Measurements from ENCODE around the gene GART.
"Not testable (repeated sequence)": the region's sequence is repeated elsewhere in the genome, so short reads cannot be mapped to it uniquely, and the experiment has no call there.

Gene GART

DNA sequence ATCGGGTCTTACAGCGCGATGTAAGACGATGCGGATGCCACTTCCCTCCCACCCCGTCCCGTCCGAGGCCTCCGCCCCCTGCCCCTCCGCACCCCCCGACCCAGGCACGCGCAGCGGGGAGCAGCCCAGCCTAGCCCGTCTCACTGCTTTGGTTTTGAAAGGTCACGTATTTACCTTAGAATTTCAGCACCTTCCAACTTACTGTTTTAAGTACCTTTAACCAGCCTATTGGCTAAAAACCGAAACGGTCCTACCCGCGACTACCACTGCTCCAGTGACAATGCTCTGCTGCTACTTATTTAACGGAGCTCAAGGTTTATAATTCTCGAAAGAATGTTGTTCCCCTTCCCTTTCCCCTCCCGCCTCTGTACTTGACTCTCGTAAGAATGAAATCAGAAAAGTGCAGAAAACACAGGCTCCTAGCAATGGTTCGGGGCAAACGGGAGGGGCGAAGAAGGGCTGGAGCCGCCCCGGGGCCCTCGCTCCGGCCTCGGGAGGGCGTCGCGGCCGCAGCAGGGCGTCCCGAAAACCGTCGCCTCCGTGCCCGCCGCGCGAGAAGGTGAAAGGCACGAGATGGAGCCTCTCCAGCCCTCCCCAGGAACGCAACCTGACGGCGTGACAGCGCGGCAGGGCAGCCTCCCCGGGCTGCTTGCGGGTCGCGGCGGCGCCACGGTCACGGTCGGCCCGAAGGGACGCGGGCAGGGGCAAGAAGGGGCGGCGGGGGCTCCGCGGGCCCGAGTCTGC lies 62.8 kb downstream of the GART start:
- TF ChIP-seq, protein P1, sequence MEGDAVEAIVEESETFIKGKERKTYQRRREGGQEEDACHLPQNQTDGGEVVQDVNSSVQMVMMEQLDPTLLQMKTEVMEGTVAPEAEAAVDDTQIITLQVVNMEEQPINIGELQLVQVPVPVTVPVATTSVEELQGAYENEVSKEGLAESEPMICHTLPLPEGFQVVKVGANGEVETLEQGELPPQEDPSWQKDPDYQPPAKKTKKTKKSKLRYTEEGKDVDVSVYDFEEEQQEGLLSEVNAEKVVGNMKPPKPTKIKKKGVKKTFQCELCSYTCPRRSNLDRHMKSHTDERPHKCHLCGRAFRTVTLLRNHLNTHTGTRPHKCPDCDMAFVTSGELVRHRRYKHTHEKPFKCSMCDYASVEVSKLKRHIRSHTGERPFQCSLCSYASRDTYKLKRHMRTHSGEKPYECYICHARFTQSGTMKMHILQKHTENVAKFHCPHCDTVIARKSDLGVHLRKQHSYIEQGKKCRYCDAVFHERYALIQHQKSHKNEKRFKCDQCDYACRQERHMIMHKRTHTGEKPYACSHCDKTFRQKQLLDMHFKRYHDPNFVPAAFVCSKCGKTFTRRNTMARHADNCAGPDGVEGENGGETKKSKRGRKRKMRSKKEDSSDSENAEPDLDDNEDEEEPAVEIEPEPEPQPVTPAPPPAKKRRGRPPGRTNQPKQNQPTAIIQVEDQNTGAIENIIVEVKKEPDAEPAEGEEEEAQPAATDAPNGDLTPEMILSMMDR (conservative IDR thresholded peaks at IDR 0.05), result no peak
- peak overlapping the region; percentile 92 for H3K27ac ChIP-seq

DNA sequence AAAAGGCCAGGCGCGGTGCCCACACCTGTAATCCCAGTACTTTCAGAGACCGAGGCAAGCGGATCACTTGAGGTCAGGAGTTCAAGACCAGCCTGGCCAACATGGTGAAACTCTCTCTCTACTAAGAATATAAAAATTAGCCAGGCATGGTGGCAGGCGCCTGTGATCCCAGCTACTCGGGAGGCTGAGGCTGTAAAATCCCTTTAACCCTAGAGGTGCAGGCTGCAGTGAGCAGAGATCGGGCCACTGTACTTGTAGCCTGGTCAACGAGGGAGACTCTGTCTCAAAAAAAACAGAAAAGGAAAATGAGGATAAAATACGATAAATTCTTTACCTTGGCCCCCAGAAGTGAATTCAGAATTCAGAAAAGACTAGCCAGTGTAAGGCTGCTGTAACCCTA lies 63.7 kb downstream of the GART start:
- peak overlapping the region; percentile 92 for H3K27ac ChIP-seq
- TF ChIP-seq, protein P1 (conservative IDR thresholded peaks at IDR 0.05), result no peak

DNA sequence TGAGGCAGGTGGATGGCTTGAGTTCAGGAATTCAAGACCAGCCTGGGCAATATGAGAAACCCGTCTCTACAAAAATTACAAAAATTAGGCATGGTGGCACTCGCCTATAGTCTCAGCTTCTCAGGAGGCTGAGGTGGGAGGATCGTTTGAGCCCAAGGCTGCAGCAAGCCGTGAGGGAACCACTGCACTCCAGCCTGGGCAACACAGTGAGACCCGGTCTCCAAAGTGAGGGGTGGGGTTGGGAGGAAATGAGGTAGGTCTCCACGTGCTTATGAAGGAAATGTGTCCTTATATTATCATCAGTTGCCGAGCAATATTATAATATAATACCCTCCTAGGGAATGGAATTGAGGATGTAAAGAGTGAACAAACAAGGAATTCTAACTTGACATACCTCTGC lies 64.9 kb downstream of the GART start:
- TF ChIP-seq, protein P1 (conservative IDR thresholded peaks at IDR 0.05), result no peak
- 0 out of 2 replicates have a peak overlapping the region, but pooled peaks have one; percentile 92 for H3K27ac ChIP-seq

DNA sequence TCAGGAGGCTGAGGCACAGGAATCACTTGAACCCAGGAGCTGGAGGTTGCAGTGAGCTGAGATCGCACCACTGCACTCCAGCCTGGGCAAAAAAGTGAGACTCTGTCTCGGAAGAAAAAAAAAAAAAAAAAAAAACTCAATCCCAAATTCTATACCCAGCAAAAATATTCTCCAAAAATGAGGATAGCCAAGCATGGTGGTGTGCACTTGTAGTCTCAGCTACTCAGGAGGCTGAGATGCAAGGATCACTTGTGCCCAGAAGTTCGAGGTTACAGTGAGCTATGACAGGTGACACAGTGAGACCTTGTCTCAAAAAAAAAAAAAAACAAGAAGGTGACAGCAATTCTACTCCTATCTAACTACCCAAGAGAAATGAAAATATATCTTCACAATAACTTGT lies 68.6 kb downstream of the GART start:
- TF ChIP-seq, protein P1 (conservative IDR thresholded peaks at IDR 0.05), result no peak
- H3K27ac ChIP-seq, result no peak overlapping the region

DNA sequence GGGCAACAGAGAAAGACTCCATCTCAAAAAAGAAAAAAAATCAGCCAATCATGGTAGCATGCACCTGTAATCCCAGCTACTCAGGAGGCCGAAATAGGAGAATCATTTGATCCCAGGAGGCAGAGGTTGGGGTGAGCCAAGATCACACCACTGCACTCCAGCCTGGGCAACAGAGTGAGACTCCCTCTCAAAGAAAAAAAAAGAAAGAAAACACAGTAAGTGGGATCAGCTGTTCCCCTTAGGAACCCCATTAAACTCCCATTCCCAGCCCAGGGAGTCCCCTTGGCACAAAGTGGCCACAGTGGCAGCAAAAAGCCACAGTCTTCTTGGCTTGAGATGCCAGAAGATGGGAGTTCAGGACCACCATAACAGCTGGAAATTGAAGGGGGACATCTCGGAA lies 71.2 kb downstream of the GART start:
- TF ChIP-seq, protein P1 (conservative IDR thresholded peaks at IDR 0.05), result no peak

DNA sequence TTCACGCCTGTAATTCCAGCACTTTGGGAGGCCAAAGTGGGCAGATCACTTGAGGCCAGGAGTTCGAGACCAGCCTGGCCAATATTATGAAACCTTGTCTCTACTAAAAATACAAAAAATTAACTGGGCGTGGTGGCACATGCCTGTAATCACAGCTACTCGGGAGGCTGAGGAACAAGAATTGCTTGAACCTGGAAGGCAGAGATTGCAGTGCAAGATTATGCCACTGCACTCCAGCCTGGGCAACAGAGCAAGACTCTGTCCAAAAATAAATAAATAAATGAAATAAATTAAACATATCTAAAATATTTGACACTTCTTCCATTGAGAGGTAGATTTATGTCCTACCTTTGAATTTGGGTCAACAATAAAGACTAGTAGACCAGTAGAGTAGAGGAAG lies 72.7 kb downstream of the GART start:
- H3K27ac ChIP-seq, result not testable (repeated sequence)

More for the DNA sequence above, 71.2 kb downstream of the GART start:
- no peak overlapping the region for H3K27ac ChIP-seq

DNA sequence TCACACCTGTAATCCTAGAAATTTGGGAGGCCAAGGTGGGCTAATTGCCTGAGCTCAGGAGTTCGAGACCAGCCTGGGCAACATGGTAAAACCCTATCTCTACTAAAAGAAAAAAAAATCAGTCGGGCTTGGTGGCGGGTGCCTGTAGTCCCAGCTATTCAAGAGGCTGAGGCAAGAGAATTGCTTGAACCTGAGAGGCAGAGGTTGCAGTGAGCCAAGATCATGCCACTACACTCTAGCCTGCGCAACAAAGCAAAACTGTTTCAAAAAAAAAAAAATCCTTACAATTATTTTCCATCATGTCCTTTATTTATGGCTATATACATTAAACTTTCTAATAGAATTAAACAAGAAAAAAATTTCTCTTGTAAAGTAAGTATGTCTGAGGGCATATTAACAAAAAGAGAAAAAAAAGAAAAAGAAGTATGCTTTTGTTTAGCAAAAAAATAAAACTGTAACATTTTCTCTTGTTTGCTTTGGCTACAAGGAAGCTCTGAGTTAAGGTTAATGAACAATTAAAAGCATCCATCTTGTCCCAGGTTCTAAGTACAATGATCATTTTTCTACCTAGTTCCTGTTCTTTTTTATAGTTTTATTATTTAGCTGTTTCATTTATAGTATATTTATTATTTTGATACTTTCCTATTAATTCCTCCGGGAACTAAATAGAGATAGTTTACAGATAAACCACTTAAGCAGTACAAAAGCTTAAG lies 80.2 kb downstream of the GART start:
- H3K27ac ChIP-seq, result peak overlapping the region; percentile 18
- TF ChIP-seq, protein P1 (conservative IDR thresholded peaks at IDR 0.05), result no peak

DNA sequence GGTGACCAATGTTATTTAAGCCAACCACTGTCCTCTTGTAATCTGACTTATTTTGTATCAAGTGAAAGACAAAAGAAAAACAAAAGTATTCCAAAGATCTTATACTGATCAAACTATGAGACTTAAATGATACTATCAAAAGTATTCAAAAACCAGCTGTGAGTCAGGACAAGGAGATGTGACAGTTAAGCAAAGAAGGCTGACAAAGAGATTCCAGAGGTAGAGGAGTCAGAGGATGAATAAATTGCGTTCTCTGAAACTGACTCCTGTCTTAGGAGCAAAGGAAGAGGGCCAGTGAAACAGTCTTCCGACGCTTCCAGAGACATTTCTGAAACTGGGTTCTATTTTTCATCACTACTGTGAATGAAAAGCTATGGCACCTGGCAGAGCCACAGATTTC lies 83.1 kb downstream of the GART start:
- H3K27ac ChIP-seq, result no peak overlapping the region
- TF ChIP-seq, protein P1 (conservative IDR thresholded peaks at IDR 0.05), result no peak
